HCT116 (cell line): ENCODE results near the gene RFX8.

Source experiments
- ATF3 ChIP-seq: IDR thresholded peaks from 2 replicates; pipeline ENCODE4 v1.6.1; 2012
- CTCF ChIP-seq, 3 experiments: fragments of 200-600 bp in 1 of 3; sonication (generic) in 1 of 3; IDR thresholded peaks in 2 of 3; conservative IDR thresholded peaks in 1 of 3; 2 replicates each; pipeline ENCODE4 v1.5.1; 2012 to 2017; ENCODE audit warnings: low read depth in 2 of 3, low read length in 2 of 3, antibody characterized with exemption in 1 of 3, borderline replicate concordance in 1 of 3, control low read depth in 1 of 3, mild to moderate bottlenecking in 1 of 3, mixed read lengths in 1 of 3, mixed run types in 1 of 3, moderate library complexity in 1 of 3; ENCODE audit not compliant: insufficient read depth in 1 of 3
- RAD21 ChIP-seq: IDR thresholded peaks from 2 replicates; pipeline ENCODE4 v1.6.1; 2012; ENCODE audit warnings: low read depth, mild to moderate bottlenecking
- ZBTB33 ChIP-seq: IDR thresholded peaks from 2 replicates; pipeline ENCODE4 v1.6.1; 2011; ENCODE audit warnings: mild to moderate bottlenecking, low read length, moderate library complexity; ENCODE audit not compliant: insufficient replicate concordance; ENCODE audit errors: extremely low read depth
- ZFX ChIP-seq: fragments of 450-650 bp; IDR thresholded peaks from 2 replicates; pipeline ENCODE4 v1.6.1; 2017

GRCh38 chr2:101395545-101396315 lies 79.2 kb downstream of the RFX8 start:
- TF ChIP-seq ZBTB33, result no peak
- no peak for TF ChIP-seq ZFX
- TF ChIP-seq CTCF (IDR thresholded peaks at IDR 0.05 in 2 of 3, conservative IDR thresholded peaks at IDR 0.05 in 1 of 3; ENCODE audit: borderline replicate concordance in 1 of 3, insufficient read depth in 1 of 3, low read depth in 2 of 3, low read length in 2 of 3), result no peak
- TF ChIP-seq ATF3, result no peak
- TF ChIP-seq RAD21, result no peak
